GM12865 (cell line): ENCODE results near the gene UCP3.

ENCODE experiments used
- DNase-seq: peaks from one replicate; pipeline ENCODE4 v3.0.0; 2010; ENCODE audit warnings: low read depth
- H3K4me3 ChIP-seq: 2 replicates; pipeline ENCODE4 v1.5.1; 2011; ENCODE audit warnings: mild to moderate bottlenecking, low read depth, low read length, control low read depth
- TF ChIP-seq, protein P1 (sequence below): IDR thresholded peaks from 2 replicates; pipeline ENCODE4 v1.5.1; 2011; ENCODE audit warnings: low read length, control low read depth, low read depth, inconsistent platforms; ENCODE audit not compliant: insufficient read depth; ENCODE audit errors: missing control alignments

The UCP3 gene

DNA sequence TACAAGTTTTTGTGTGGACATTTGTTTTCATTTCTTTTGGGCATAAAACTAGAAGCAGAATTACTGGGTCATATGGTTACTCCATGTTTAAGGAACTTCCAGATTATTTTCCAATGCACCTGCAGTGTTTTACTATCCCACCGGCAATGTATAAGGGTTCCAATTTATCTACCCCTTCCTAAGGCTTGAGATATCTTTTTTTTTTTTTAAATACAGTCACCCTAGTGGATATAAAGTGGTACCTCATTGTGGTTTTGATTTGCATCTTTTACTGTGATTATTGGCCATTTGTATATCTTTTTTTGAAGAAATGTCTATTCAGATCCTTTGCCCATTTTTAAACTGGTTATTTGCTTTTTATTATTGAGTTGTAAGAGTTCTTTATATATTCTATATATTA lies 34.6 kb upstream of the UCP3 start:
- H3K4me3 ChIP-seq: no peak overlapping the region
- no peak for DNase-seq
- TF ChIP-seq, protein P1, sequence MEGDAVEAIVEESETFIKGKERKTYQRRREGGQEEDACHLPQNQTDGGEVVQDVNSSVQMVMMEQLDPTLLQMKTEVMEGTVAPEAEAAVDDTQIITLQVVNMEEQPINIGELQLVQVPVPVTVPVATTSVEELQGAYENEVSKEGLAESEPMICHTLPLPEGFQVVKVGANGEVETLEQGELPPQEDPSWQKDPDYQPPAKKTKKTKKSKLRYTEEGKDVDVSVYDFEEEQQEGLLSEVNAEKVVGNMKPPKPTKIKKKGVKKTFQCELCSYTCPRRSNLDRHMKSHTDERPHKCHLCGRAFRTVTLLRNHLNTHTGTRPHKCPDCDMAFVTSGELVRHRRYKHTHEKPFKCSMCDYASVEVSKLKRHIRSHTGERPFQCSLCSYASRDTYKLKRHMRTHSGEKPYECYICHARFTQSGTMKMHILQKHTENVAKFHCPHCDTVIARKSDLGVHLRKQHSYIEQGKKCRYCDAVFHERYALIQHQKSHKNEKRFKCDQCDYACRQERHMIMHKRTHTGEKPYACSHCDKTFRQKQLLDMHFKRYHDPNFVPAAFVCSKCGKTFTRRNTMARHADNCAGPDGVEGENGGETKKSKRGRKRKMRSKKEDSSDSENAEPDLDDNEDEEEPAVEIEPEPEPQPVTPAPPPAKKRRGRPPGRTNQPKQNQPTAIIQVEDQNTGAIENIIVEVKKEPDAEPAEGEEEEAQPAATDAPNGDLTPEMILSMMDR: no peak

DNA sequence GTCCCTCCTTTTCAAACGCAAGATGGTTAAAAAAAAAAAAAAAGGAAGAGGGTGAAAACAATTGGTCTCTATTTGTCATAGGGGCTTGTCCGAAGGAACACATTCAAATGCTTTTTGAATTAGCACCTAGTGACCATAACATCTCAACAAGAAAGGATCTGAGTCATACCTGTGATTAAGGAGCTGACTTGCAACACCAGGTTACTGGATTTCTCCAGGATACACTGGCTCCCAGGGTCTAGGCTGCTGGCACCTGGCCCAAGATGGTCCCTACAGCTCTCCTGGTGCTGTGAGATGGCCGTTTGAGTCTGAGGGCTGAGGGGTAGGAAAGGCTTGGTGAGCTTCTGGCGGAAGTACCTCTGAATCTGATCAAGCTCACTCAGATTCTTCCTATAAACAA lies 28.4 kb upstream of the UCP3 start:
- TF ChIP-seq, protein P1: no peak
- no peak for DNase-seq
- H3K4me3 ChIP-seq: no peak overlapping the region

DNA sequence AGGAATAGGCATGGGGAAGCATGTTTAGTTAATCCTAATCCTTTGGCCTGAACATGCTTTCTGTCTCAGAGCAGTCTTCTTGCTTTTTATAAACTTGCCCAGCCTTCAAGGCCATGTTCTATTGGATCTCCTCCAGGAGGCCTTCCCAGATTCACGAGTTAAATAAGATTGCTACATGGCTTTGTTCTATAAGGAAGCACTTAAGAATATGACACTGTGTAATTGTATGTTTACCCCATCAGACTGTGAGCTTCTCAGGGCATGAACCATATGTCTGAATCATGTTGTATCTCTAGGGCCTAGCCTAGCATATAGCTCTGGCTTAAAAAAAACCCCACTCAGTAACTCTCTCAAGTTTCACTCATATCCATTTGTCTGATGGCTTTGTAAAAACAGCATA lies 26.4 kb upstream of the UCP3 start:
- TF ChIP-seq, protein P1: no peak
- H3K4me3 ChIP-seq: no peak overlapping the region
- no peak for DNase-seq

DNA sequence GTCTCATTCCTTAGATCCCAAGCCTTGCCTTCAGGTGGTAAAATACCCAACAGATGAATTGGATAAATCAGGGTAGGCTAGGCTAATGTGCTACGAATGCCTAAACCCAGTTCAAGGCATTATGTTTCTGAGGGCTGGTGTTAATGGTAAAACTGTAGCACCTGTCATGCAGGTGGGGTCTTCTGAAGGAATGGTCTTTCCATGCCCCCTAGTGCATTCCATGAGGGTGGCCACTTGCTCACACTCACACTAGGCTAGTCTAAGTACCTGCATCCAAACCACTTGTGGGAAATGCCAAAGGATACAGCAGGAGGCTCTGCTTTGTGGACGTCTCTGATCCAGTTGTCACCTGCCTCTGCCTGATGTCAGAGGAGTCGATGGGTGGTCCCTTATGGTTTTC lies 24.2 kb upstream of the UCP3 start:
- TF ChIP-seq, protein P1: peak; percentile 5
- DNase-seq: no peak
- H3K4me3 ChIP-seq: no peak overlapping the region

DNA sequence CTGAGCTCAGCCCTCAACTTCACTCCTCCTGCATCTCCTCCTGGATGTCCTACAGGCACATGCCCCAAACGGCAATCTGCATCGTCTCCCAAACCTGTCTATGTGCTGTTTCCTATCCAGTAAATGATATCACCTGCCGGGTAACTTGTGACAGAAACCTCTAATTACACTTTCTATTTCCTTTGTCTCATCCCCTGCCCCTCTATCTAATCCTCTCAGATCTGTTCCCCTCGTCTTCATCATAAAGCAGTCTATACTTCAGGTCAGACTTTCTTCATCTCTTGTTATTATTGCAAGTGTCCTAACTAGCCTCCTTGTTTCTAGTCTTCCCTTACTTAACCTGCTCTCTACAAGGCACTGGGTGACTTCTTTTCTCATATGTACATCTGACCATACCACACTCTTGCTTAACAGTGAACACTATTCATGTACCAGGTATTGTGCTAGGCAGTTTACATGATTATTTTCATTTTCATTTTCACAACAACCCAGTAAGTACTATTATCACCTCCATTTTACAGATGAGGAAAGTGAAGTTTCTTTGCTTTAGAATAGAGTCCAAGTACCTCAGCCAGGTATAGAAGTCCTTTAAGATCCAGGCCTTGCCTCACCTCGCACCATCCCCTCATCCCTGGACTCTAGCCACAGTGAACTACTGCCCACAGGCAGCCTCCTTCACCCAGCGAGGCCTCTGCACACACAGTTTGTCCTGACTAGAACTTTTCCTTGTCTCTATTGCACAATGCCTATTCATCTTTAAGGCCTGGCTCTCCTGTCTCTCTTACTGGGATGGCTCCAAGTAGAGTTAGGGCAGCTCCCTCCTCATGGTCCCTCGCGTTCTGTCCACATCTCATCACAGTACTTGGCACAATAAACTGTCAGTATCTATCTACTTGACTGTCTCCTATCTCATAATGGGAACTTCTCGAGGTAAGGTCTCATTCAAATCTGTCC lies 22.1 kb upstream of the UCP3 start:
- peak; percentile 22 for DNase-seq
- TF ChIP-seq, protein P1: no peak
- H3K4me3 ChIP-seq: no peak overlapping the region

DNA sequence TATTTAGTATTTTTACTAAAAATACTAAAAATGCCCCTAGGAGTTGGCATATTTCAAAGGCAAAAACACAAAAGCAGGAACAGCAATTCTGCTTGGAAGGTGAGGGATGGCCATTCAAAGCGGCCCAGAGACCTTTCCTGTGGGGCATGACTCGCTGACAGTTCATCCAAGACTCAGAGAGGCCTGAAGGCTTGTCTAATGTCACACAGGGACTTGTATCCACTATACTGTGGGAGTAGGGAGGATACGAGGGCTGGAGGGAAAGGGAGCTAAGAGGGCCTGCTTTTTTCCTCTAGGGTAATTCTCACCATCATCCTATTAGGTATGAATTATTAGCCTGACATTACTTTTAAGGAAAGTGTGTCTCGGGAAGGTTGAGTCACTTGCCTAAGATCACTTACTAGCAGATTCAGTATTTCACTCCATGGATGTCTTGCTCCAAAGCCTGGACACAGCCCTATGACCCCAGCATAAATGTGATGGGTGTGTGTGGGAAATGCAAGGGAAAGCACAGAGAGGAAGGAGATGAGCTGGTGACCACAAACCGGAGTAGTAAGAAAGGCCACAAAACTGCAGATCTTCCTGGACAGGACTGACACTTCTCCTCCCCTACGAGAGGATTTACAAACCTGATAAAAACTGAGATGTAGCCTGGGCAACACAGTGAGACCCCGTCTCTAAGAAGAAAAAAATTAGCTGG lies 16.7 kb upstream of the UCP3 start:
- DNase-seq: no peak
- H3K4me3 ChIP-seq: no peak overlapping the region
- TF ChIP-seq, protein P1: no peak
